Stimulated activated CD4-positive, alpha-beta T cell treated with anti-CD3 and anti-CD28 coated beads, TNF-alpha, amount 100 ng/mL, for 4 hours (primary cell): ENCODE data around the gene SPON1.

ENCODE experiments used
- DNase-seq, 3 experiments: peaks; one replicate each; pipeline ENCODE4 v3.0.0-alpha.2; 2020; ENCODE audit warnings: low read depth in 3 of 3

SPON1 gene

DNA sequence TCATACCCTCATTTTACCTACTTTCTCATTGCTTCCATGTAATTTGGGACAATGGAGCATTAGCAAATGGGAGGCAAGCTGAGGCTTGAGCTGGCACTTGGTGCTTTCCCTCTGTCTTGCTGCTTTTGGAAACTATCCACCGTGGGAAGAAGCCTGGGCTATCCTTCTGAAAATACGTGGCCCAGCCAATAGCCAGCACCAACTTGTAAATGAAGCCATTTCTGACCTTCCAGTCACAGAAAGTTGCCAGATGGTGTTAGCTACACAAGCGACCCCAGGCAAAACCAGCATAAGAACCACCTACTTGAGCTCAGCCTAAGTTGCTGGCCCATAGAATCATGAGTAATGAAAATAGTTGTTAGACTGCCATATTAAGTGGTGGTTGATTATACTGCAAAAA, 18.5 kb upstream of the SPON1 start:
- DNase-seq, result no peak

DNA sequence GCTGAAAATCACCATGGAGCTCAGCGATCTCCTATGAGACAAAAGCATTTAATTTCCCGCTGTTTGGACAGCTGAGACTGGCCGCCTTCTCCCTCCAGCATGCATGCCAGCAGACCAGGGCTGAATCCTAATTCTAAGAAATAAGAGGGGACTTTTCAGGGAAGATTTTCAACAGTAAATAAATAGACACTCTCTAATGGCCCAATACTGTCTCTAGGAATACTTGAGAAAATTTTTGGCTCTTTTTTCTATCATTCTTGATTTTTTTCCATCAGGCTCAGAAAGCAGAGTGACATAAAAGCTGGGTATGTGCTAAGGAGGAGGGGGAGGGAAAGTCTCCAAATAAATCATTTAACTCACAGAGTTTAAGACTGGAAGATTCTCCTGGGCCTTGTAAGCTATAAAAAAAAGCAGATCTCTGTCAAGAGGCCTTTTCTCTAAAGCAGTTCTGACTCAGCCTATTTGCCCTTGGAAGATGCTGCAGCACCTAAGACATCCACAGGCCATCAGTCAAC, 17.6 kb upstream of the SPON1 start:
- DNase-seq, result no peak

DNA sequence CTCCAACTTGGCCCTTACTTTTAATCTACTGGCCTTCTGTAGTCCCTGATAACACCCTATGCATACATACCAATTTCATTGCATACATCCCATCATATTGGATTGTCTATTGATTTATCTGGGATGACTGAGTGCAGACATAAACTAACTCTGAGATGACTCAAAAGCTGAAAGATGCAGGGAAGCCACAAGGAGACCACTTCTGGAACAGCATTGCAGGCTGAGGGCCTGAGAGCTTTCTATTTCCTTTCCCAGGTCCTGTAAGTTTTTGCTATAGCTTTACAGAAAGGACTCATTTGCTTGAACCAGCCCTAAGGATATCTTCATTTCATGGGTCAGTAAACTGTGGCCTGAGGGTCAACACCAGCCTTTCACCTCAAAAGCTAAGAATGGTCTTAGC, 15.1 kb upstream of the SPON1 start:
- no peak for DNase-seq

DNA sequence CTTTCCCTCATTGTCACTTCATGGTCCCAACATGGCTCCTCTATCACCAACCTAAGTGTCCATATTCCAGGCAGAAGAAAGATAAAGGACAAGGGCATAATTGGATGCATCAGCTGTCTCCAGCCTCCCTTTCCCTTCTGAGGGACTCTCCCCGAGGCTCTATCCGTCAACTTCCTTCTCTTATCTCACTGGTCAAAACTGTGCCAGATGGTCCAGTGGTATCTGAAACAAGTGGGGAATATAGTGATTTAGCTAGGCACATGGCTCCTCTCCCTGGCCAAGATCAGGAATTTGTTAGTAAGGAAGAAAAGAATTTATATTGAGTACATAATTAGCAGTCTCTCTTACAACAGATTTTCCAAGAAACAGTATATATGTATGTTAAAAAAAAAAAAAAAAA, 12.6 kb upstream of the SPON1 start:
- DNase-seq, result no peak

DNA sequence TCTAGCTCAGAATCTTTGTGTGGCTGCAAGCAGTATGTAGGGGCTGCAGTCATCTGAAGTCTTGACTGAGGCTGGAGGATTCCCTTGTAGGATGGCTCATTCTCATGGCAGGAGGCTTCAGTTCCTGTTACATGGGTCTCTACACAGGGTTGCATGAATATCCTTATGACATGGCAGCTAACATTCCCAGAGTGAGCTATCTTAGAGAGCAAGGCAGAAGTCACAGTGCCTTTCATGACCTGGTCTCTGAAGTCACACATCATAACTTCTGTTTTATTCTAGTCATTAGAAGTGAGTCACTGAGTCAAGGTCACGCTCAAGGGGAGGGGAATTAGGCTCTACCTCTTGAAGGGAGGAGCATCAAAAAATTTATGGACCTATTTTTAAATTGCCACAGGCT, 10.3 kb upstream of the SPON1 start:
- no peak for DNase-seq

DNA sequence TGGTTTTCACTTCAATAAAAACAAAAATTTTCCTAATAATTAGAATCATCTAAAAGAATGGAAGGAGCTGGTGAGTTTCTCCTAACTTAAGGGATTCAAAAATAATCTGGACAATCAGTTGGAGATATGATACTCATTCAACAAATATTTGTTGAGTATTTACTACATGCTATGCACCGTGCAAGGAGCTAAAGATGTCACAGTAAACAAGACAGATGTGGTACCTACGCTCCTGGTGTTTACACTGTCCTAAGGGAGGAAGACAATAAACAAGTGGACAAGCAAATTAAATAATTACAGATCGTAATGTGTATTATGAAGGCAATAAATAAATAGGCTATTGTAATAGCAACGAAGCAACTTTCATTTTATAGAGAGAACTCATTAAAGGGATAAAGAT, 9.9 kb upstream of the SPON1 start:
- DNase-seq, result no peak

DNA sequence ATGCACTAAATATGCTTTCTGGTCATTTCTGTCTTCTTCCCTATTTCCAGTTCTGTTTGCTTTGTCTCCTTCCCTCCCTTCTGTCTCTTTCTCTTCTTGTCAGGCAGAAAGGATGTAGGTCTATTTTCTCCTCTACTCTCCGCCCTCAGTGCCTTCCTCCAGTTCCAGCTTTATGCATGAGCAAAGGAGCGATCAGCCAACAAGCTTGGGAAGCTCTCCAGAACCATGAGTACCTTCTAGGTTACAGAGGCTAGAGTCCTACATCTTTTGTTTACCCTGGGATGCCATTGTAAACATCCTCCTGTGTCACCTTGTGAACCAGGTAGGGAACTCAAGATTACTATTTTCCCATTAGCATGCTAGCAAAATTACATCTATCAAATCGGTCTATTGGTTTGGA, 7.9 kb upstream of the SPON1 start:
- DNase-seq, result no peak

DNA sequence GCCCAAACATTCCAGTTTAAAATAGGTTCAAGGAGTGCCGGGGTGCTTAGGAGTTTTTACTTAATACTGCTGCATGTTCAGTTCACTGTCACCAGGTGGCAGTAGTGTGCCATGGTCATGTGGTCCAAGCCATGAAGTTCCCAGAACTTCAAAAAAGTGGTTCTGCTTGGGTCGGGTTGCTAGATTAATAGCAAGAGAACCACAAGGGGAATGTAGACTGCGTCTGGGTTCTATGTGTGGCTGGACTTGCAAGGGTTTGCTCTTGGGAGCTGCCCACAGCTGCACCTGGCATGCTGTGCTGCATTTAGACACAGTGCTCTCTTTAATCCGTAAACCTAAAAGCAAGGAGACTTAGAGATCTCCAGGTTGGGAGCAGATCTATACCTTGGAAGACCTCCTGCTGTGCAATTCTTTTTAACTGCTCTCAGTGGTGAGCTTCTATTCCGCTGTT, 6.5 kb upstream of the SPON1 start:
- peak; percentile 9 to 37 (median 11) for DNase-seq

DNA sequence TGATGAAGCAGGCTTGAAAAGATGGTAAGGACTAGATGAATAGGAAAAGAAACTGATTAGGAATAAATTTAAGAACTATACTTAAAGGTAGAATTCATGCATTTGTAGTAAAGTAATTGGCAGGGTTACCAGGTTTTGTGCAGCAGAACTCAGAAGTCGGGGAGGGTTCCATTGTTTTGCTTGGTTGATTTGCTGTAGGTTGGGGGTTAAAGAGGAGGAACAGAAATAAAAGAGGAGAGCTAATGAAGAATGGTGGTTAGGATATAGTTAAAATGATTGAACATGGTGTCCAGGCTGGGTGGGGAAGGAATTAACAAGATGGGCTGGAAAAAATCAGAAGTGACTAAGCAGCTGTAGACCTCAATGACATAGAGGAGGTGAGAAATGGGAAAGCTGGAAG, 5.5 kb upstream of the SPON1 start:
- DNase-seq, result no peak

DNA sequence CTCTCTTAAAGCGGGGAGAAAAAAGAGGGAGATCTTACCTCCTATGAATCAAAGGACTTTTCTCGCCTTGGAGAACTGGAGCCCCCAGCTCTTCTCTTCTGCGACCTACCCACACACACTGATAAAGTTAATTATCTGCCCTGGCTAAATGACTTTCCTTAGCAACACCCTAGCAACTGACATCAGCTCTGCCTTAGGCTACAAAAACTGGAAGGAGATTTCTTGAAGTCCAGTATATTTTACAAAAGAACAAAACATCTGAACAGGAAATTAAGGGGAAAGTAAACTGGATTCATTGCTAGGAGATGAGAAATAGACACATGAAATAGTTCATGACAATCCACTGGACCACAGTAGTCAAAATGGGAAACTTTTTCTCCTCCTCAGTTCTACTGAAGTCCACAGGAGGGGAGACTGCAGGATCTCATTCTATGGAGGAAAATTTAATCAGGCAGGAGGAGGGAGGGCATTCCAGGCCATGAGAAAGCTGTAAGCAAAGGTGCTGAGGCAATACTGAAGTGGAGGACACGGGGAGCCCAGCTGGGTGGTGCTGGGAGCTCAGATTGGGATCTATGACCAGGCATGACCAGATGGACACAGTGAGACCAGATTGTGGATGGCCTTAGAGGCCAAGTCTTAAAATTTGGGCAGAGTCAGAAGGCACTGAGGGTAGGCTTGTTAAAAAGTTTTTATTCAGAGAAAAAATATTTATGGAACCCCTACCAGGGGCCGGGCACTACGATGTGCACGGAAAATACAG, 3.7 kb upstream of the SPON1 start:
- DNase-seq, result no peak

DNA sequence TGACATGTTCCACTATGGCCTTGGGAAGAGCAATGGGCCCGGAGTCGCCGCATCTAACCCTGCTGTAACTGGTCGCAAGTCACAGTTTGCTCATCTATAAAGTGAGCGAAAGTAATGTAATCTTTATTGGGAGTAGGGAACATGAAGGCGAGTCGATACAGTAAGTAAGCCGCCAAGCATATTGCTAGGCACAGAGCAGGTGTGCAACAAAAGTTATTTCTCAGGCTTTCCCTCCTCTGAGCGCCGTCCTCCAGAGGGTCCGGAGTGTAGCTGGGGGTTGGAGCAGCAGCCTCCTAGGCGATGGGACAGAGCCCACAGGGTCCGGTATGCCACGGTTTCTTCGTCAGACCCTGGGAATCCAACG, 343 bp upstream of the SPON1 start:
- DNase-seq, result no peak

DNA sequence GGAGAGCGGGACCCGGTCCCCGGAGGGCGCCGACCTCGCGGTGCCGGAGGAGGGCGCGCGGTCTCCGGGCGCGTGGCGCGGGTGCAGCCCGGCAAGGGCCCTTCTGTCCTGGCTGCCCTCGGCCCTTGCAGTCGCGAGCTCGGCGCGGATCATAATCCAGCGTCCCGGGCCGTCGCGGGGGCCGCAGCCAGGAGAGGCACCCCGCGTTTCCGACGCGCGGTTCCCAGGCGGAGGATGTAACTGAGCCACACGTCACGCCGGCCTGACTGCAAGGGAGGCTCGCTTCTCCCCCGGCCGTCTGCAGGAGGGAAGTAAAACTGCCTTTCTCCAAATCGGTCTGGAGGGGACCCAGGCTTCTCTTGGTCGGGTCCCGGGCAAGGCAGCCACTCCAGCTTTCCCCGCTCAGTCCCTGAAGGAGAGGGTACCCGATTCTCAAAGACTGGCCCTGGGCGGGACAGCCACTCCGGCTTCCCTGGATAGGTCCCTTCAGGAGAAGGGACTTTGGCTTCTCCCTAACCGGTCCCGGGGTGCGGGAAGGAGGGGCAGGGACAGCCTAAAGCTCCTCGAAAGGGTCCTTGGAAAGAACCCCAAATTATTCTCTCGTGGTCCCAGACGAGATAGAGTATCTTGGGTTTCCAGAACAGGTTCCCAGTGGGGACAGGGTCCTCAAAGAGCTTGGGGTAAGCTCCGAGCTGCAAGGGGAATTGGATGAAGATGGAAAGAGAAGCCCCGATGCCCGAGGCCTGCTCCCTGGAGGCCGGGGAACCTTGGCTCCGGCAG, 836 bp downstream of the SPON1 start:
- DNase-seq, result peak; percentile 2 to 22 (median 14)

DNA sequence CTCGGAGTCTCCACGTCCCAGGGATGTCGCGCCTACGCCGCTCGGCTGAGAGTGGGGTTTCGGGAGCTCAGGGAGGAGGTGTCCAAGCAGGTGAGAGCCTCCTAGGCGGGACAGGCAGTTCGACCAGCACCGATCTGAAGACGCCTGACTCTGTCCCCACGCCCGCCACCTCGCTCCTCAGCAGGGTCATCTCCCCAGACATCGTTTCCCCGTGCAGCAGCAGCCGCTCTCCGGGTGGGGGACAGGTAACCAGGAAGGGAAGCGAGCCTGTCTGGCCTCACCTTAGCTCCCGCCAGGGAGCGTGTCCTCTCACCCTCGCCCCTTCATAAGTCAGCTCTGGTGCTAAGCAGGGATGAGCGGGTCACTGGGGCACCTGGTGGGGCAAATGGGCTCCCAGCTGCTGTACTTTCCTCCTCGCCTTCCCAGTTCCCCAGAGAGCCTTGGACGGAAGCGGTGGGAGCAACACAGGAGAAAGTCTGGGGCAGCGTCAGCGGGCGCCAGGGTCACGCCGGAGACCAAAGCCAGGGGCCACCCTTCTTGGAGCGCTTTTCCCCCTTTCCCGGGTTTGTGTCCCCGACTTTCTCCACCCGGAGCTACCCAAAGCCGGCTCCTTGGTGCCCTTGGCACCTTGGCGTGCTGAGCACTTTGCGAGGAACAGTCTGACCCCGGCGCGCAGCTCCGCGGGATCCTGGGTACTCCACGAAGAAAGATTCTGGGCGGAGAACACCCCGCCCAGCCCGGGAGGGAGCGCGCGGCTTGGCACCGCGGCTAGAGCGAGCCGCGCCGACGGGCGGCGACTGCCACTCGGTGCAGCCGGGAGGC, 1.6 kb downstream of the SPON1 start:
- peak in 1 of 3 experiments; percentile 8 for DNase-seq

DNA sequence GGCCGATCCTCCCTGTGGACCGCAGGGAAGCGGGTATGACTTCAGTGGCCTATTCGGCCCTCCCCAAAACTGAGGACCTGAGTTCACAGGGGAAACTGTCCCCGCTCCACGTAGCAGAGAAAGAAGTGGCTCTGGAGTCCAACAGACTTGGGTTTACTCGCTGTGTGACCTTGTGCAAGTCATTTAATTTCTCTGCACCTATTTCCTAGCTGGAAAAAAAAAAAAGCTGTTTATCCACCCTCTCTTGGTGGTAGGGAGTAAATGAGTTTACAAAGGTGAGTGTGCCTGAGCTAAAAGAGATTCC, 2.2 kb downstream of the SPON1 start:
- no peak for DNase-seq

DNA sequence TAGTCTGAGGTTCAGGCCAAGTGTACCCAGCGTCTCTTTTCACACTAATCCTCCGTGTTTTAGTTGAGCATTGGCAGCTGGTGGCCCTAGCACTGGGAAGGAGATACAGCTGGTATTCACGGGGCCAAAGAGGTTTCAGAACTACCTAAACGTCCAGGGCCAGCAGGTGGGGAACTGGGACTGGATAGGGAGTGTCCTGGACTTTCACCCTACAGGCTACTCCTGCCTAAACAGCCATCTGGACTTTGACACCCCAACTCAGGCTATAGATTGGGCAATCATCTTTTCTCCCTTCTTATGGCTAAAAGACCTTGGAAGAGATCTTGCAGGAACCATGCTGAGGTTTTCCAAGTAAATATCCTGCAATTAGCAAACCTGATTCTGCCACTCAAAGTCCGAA, 2.8 kb downstream of the SPON1 start:
- DNase-seq, result no peak

DNA sequence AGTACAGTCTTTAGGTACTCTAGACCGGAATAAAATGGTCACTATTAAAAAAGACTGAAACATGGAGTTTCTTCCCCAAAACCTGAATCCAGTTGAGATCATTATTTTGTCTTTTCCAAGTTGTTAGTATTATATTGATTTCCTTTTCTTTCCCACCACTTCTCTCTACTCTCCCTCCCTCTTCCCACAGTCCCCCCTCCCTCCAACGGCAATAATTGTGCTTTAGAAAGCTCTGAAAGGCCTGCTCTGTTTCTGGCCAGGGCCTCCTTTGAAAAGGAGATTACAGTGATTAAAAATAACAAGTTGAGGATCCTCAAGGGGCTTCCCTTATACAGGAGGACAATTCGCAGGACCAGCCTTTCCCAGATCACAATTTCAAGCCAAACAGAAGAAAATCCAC, 3.5 kb downstream of the SPON1 start:
- DNase-seq, result no peak

DNA sequence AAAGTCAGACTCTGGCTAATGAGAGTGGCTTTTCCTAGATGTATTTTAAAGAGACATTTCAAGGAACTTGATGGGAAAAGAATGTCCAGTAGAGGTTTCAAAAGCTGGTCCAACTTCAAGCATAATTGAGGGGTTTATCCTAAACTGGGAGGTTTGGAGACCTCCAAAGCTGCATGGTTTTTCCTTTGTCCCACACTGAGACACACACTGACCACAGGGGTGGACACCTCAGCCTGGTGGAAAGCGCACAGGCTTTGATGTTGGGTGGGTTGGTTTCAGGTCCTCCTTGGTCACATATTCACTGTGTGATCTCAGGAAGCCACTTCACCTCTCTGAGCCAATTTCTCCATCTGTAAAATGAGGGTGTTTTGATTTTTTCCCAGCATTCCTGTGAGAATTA, 4.0 kb downstream of the SPON1 start:
- no peak for DNase-seq

DNA sequence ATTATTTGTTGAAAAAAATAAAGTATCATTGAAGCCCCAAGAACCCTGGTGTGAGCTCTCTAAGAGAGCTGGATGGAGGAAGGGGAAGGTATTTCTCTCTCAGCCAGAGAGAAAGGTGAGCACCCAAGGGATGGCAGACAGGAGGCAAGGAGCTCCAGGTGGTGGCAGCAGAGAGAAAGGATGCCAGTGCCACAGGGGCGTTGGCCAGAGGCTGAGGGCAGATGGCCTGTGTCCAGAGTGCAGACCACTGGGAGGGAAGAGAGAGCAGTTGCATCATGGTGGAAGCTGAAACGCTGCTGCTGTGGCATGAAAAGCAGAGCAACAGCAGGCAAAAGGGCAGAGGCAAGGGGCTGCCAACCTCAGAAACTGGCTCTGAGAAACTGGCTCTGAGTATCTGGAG, 8.5 kb downstream of the SPON1 start:
- DNase-seq, result no peak

DNA sequence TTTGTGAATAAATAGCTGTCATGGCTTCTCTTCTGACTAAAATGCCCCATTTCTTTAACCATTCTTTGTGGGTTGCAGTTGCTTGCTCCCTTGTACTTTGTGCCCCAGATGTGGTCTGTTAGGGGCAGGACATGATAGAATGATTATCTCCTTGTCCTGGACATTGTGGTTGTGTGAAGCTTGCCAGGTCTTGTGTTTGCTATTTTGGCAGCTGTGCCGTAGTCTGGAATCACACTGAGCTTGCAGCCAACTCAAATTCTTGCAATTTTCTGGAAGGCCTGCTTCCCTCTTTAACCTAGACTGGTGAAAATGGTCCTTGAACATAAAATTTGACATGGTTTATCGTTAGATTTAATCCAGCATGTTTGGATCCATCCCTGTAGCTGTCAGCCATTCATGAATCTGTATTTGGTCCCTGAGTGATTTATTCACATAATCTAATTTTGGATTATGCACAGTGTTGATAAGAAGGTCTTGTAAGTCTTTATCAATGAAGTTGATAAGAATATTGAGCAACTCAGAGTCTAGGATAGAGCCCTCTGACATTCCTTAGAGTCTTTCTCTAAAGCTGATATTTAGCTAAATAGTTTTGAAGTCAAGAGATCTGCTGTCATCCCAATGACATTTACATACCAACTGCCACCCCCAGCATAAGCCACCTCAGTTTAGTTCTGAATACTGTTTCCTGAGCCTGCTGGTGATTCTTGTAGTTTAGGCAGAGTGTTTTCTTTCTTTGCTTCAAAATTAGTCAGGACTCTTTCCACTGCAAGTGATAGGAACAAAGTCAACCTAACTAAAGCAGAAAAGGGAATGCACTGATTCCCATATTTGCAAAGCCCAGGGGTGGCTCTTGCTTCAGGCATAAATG, 9.8 kb downstream of the SPON1 start:
- DNase-seq, result no peak

DNA sequence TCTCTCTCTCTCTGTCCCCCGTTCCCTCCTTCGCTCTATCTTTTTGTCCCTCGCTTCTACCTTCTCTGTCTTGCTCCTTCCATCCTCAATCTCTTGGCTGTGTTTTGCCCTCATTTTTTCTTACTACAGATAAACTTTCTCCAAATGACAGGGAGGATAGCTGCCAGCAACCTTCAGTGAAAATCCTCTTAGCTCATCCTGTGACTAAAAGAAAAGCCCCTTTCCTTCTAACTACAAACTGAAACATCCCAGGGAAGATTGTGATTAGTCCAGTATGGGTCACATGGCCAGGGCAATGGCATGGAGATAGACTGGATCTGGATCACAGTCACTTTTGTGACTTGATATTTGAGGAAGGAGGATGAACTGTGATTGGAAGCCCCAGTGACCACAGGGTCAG, 10.4 kb downstream of the SPON1 start:
- no peak for DNase-seq

DNA sequence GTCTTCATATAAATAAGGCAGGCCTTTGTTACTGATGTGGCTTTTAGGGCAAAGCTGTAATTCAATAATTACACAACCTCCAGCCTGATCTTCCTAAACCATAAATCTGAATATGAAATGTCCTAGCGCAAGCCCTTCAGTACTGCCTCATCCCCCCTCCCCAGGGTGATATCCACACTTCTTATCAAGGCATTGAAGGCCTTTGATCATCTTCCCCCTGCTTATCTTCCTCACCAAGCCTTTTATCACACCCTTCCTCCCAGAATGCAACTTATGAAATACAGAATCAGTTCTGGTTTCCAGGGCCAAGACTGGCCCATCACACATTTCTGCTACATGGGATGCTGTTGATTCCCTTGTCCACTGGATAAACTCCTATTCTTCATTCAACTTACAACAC, 12.1 kb downstream of the SPON1 start:
- DNase-seq, result no peak
